NCI-H2196 (cell line): ENCODE measurements around the gene ADCY5.

ENCODE experiments used
- DNase-seq: peaks from one replicate; lab custom pipeline; 2025; ENCODE audit not compliant: unreplicated experiment; lab: John Stamatoyannopoulos, UW

ADCY5 gene

DNA sequence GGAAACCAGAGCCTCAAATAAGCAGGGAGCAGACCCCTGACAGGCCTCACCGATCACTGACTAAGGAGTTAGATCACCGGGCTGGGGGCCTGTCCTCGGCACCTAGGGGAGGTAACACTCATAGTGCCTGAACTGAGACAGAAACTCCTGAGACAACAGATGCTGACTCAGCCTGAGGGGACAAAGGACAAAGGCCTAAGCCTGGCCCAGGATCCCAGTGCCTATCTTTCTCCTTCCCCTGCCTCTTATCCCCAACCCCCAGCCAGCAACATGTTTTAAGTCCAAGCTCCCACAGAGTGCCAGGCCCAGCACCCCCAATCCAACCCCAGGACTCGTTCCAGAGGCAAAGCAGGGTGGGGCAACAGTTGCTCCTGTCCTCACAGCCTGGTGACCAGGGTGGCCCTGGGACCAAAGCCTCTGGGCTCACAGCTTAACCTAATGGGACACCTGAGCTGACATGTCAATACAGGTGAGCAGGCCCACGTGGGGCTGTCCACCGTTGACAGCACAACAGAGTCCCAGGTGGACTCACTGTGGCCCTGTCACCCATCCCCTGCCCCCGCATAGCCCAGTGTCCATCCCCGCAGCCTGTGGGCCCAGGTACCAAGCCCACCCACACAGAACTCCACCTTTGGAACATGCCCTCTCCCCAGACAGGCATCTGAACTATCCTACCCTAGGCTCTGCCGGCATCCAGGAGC, 37.4 kb downstream of the ADCY5 start:
- no peak for DNase-seq

DNA sequence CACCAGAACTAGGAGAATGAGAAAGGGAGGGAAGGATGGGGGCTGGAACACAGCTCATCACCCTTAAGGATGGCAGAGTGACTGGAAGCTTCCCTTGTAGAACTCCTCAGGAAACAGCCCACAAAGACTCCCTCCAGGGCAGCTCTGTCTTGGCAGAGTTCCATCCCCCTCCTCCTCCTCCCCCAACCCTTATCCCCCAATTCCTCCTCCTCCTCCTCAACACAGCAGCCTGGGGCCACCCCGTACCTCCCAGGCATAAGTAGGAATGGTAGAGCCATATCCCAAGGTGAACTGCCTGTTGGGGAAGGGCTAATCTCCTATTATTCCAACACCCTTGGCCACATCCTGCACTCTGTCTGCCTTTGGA, 38.8 kb downstream of the ADCY5 start:
- DNase-seq: no peak

DNA sequence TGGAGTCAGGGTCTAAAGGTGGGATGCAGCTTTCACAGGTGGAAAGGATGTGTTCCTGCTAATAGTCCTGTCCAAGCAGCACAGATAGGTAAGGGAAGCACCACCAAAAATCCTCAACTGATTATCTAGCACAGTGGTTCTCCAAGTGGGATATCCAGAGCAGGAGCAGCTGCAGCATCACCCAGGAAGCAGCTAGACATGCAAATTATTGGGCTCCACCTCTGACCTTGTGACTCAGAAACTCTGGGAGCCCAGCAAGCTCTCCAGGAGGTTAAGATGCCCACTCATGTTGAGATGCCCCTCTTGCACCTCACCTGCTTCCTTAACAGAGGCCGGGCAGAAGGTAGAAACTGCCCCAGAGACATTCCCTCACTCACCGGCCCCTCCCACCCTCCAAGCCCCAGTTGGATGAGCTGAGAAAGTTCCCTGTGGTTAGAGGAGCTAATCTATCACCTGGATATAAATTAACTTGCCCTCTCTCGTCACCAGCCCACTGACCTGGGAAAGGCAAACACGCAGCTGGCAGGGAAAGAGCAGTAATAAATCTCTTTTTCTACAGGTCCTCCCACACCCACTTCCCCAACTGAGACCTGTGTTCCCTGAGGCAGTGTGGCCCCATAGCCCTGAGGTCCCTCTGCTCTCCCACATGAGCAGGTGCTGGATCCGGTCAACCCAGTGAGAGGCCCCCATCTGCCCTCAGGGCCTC, 39.3 kb downstream of the ADCY5 start:
- DNase-seq: no peak

DNA sequence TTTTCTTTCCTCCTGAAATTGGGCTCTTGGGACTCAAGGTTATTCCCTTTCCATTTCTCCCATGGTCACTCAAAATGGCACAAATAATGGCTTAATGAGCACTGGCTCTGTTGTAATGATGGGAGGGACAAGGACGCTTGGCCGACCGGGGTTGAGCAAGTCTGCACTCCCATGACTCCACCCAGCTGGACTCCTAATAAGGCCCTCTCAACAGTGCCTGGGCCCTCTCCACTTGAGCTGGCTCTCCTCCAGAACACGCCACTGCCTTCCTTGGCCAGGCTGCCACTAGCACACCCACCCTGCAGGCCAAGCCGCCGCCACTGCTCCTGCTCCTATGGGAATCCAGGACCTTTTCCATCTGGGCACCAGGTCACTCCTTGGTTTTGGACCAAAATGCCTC, 42.3 kb downstream of the ADCY5 start:
- peak; percentile 37 for DNase-seq

DNA sequence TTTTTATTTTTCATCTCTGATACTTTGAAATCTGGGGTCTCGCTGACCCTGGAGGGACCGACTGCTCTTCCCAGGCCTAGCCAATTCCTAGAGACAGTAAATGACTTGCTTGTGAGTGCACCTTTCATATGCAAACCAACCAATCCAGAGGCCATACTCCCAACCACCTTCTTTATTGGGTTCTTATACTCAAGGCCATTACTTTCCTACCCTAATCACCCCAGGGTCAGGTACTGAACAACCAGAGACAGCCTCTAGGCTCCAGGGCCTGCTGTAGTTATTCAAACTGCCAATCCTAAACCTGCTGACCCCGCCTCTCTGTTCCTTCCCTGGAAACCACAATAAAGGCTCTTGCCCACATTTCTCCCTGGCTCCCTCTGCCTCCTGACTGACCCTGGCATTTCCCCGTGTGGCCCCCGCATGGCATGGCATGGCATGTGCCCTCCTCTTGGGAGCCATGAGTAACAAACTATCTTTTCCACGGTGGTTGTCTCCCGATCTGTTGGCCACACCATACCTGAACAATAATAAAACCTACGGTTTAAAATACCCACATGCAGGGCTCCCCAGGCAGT, 42.9 kb downstream of the ADCY5 start:
- DNase-seq: no peak

DNA sequence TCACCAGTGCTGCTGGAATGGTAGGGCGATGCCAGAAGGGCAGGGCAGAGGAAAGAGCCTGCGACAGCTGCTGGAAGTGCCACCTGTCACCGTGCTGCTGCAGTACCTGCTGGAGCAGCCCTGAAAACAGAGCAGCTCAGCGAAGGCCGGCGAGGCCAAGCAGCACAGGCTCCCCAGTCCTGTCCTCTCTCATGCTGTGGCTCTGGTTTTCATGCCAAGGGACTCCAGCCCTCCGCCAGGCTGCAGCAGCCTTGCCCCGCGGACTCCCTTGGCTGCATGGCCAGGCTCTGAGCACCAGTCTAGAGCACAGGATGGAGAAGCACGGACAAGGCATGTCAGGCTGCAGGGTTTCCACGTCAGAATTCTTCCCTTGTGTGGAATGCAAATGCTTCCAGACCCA, 43.9 kb downstream of the ADCY5 start:
- no peak for DNase-seq

DNA sequence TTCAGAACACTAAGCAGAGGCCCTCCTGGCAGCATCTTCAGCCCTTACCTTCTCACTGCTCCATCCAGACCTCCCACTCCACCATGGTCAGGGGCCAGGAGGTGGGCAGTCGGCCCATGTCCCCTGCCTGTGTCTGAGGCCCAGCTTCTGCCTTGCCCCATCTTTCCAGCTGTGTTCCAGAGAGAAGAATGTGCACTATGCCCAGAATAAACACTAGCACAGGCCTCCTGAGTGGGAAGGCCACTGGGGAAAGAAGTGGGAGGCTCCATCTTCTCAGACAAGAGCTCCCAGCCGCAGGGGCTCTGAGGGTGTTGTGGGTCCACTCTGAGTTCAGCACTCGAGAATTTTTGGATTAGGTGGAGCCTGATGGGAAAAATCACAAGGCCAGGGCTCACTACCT, 44.5 kb downstream of the ADCY5 start:
- DNase-seq: no peak

DNA sequence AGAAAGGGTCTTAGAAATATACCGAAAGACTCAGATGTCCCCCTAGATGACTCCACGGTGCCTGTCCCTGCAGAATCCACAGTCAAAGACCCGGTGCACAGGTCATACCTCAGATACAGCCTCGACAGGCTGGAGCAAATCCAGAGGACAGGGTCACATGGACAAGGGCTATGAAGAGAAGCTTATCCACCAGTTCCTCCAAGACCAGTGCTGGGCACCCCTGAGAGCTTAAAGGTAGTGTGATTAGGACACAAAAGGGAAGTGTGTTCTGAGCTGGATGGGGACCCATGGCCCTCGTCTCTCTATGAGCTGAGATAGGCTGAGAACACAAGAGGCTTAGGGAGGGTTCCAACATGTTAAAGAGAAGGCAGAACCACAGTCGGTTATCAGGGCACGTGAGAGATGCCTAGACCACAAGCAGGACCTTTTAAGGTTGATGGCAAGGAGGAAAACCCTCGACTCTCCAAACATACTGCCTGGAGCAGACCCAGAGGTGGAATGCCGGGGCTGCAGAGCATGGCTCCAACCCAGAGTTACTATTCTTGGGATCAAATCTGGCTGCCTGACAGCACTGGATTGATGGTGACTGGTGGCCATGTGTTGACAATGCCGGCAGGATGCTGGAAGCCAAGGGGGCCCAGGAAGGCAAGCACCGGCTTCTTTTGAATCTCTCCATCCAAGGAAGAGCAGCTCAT, 46.9 kb downstream of the ADCY5 start:
- no peak for DNase-seq

DNA sequence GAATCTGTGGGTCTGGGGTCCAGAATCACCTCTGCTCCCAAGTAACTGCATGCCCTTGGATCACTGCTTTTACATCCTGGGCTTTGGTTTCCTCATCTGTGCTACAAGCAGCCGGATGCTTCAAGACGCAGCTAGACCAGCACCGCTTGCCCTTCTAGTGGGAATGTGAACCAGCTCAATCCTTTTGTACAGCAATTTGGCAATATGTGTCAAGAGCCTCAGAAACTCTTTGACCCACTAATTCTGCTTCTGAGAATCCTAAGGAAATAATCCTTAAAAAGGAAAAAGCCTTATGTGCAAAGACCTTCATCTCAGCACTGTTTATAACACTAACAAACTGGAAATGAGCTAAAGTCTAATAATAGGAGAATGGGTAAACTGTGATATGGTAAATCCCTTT, 48.7 kb downstream of the ADCY5 start:
- no peak for DNase-seq

DNA sequence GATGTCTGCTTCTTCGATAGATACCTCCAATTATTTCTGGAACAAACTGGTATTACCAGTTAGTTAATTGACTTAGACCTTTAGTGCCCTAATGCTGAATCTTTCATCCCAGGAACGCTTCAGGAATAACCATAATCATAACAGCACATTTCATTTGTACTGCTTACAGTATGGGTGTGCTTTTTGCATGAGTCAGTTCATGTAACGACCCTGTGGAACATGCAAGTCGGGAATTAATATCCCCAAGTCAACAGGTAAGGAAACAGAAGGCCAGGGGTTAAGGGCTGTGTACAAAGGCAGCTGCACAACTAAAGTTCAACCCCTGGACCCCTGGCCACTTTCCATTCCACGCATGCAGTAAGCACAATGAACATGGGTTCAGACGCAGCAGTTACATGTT, 49.2 kb downstream of the ADCY5 start:
- DNase-seq: no peak

DNA sequence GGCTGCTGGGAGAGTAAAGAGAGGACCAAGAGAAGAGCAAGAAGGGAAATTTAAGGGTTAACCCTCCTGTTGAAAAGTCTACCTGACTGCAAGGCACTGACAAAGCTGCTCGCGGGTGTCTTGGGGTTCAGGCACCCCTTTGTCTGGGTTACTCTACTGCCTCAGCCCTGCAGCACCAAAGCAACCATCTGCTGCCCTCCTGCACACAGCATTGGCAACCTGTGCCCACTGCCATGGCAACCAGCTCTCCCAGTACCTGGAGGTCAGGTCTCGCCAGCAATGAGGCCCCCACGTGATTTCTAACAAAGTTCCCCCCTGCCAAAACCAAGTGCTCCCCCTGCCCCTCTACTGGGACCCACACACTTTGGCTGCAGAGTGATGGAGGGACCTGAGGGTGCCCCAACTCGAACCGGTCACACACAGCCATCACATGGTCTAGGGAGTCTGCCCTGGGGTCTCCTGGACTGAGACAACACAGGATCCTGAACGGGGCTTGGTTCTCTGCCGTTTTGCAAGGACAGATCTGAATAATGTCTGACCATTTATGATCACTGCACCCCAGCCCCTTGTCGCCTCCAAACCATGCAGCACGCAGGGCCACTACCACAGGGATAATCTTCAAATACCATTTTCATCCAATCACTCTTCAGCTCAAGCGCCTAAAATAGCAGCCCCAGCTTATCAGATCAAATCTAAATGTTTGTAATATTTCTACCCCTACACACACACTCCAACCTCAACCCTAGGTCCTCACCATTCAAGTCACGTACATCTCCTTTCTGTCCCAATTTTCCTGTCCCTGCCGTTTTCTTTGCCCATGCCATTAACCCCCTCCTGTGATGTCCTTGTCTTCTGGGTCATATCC, 50.7 kb downstream of the ADCY5 start:
- DNase-seq: no peak

DNA sequence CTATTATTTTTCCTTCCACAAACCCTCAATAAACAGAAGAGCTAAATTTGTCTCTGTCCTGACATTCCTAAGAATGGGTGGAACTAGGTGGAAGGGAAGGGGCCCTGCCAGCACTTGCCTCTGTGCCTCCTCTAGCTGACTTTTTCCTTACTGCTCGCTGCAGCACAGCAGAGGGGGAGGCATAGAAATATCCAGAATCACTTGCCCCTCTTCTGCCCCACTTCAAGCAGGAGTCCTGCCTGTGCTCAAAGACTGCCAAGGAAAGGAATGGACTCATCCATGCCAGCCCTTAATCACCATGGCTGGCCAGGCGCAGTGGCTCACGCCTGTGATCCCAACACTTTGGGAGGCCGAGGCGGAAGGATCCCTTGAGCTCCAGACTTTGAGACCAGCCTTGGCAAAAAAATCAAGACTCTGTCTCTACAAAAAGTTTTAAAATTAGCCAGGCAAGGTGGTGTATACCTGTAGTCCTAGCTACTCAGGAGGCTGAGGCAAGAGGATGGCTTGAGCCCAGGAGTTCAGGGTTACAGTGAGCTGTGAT, 51.8 kb downstream of the ADCY5 start:
- no peak for DNase-seq

DNA sequence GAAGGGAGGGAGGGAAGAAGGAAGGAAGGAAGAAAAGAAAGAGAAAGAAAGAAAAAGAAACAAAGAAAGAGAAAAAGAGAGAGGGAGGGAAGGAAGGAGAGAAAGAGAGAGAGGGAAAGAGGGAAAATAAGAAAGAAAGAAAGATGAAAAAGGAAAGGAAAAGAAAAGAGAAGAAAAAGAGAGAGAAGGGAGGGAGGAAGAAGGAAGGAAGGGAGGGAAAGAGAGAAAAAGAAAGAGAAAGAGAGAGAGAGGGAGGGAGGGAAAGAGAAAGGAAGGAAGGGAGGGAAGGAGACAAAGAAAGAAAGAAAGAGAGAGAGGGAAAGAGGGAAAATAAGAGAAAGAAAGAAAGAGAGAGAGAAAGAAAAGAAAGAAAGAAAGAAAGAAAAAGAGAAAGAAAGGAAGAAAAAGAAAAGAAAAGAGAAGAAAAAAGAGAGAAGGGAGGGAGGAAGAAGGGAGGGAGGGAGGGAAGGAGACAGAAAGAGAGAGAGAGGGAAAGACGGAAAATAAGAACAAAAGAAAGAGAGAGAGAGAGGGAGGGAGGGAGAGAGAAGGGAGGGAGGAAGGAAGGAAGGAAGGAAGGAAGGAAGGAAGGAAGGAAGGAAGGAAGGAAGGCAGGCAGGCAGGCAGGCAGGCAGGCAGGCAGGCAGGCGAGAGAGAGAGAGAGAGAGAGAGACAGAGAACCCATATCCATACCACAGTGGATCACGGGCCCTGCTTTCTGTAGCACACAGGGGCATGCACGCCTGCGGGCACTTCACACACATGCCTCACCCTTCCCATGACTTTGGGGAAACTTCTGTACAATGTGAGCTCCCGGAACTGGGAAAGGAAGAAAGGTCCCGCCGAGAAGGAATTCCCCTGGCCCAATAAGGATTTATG, 52.5 kb downstream of the ADCY5 start:
- DNase-seq: no peak

DNA sequence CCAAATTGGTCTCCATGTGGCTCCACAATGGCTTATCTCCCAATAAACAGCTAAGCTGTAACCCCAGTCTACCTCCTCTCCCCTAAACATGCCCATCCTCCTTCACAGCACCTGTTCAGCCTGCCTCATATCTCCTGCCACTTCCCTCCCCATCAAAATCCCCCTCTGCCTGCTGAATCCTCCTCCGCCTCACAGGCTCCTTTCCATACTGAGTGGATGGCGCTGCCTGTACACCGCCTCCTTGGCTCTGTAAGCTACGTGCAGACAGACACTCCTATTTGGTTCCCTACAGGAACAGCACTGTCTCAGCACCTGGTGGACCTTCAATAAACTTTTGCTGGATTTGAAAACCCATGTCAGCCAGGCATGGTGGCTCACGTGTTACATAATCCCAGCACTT, 53.7 kb downstream of the ADCY5 start:
- DNase-seq: no peak

DNA sequence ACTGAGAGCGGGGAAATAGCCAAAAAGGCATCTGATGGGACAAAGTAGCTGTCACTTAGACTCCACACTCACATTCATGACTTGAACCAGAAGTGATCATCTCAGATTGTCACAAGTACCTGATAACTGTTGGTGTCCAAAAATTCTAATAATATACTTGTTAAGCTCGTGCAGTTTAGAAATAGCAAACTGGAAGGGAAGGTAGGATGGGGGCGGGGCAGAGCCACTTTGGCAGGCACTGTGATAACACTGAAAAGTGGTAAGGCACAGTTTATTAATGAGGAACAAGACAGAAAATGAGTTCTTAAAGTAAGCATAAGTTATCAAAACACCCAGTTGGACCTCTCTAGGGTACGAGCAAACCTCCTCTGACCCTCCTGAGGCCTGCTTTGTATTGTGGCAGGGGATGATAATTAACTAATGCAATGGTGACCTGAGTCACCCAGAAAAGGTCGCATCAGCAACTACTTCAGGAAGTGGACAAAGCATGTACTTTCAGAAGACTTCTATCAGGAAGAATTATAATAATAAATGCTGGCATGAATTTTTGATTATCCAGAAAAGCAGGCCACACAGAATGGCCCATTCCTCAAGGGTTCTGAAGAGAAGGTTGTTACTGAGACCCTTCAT, 54.4 kb downstream of the ADCY5 start:
- no peak for DNase-seq

DNA sequence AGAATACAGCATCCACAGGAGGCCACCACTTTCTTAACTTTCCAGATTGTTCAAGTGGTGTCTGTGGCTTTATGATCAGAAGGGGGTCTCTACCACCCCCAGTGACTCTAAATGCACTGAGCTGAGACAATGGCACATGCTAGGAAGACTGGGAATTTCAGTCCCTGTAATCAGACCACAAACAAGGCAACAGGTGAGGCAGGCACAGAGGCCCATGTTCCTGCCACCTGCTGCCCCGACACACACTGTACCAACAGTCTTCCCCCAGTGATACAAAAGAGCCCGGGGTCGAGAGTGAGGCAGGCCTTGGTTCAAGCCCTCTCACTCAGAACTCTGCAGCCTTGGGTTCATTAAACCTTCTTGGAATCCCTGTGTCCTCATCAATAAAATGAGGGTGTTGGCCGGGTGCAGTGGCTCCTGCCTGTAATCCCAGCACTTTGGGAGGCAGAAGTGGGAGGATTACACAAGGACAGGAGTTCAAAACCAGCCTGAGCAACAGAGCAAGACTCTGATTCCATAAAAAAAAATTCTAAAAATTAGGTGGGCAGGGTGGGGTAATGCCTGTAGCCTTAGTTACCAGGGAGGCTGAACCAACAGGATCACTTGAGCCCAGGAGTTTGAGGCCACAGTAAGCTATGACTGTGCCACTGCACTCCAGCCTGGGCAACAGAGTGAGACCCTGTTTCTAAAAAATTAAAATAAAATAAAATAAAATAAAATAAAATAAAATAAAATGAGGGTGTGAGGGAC, 55.8 kb downstream of the ADCY5 start:
- DNase-seq: no peak

DNA sequence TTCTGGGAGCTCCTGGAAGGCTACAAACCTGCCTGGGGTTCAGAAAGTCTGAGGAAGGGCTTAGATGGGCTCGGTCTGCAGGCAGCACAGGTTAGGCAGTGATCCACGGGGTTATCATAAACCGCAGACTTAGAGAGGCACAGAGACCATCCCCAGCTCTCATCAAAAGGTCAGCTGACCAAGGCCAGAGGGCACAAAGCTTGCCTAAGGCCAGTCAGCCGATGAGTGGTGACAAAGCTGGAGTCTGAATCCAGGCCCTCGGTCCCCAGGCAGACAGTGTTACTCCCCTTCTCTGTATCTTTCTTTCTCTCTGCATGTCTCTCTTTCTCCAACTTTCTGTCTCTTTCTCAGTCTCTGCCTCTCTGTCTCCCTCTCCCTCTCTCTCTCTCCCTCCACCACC, 56.5 kb downstream of the ADCY5 start:
- no peak for DNase-seq

DNA sequence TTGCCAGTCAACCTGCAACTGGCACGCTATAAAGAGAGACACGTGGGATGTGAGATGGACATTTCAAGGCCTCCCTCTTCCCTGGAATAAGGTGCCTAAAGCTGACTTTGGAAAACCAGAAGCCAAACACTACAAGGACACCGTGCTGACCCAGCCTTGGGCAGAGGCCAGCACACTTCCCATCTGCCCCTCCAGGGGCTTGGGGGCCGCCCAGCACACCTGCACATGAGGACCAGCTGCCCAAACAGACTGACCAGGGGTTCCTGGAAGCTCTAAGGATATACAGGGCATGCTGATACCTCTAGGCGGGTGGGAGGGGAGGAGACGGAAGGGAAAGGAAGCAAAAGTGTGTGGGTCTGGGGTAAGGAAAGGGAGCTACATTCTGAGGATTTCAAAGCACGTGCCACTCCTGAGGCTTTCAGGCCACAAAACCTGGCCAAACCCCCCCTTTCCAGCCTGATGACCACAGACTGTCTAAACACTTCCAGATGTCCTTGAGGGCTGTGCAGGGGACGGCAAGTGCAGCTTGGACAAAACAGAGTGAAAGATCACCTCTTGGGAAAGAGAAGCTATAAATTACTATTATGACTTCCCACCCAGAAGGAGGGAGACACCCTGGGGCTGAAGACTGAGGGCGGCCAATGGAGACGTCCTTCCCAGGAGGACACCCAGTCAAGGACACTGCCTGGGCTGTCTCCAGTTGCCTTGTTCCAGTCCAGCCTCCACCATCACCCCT, 57.9 kb downstream of the ADCY5 start:
- peak; percentile 57 for DNase-seq
